Renal cortex interstitium (tissue), 11 donors: Measurements from ENCODE around the gene NACA. TPM values are rescaled to one million over a fixed set of nuclear protein-coding genes. Genes with fewer than 3 reads are reported as not detected.
"Not testable (repeated sequence)": the region's sequence is repeated elsewhere in the genome, so short reads cannot be mapped to it uniquely, and the experiment has no call there.

Experiments used
- DNase-seq, 11 donors: peaks; one replicate each; pipeline ENCODE4 v3.0.0-alpha.2; 2013; ENCODE audit warnings: low read depth in 9 of 11, low spot score in 4 of 11; ENCODE audit errors: extremely low read depth in 1 of 11
- polyA plus RNA-seq, 3 donors: library from polyadenylated mRNA; unstranded; fragments of 120-200 nt; gene quantifications; one replicate each; pipeline ENCODE4 v1.2.1, GENCODE V29; 2013; ENCODE audit not compliant: insufficient read length in 3 of 3

Gene NACA
- polyA plus RNA-seq, 3 donors, result 1,963 to 2,373 (median 2,287) TPM

GRCh38 chr12:56716933-56717880, 7.9 kb downstream of the NACA start:
- no peak for DNase-seq

GRCh38 chr12:56716458-56716857, 8.6 kb downstream of the NACA start:
- DNase-seq, result no peak

GRCh38 chr12:56715798-56716197, 9.3 kb downstream of the NACA start:
- no peak for DNase-seq

- DNase-seq, result no peak
Measured at GRCh38 chr12:56714431-56714929, 10.6 kb downstream of the NACA start.

GRCh38 chr12:56713345-56713744, 11.8 kb downstream of the NACA start:
- no peak for DNase-seq

- DNase-seq, result no peak
Measured at GRCh38 chr12:56709759-56710376, 15.2 kb downstream of the NACA start.

GRCh38 chr12:56704522-56704921, 20.6 kb downstream of the NACA start:
- not testable (repeated sequence) for DNase-seq

- no peak for DNase-seq
Measured at GRCh38 chr12:56699020-56699661, 26.0 kb downstream of the NACA start.

GRCh38 chr12:56695327-56696101, 29.6 kb downstream of the NACA start:
- no peak for DNase-seq

- DNase-seq, result no peak
Measured at GRCh38 chr12:56694161-56694560, 30.9 kb downstream of the NACA start.

GRCh38 chr12:56688846-56689109, 36.3 kb downstream of the NACA start:
- no peak for DNase-seq

- peak; percentile 92 to 99 (median 97) for DNase-seq
Measured at GRCh38 chr12:56688129-56688845, 36.8 kb downstream of the NACA start, which contains the start of gene PTGES3. TSS of gene PTGES3 (minus strand) at chr12:56688284. CDS start at chr12:56687999, 285 bp downstream.

GRCh38 chr12:56687223-56688128, 37.6 kb downstream of the NACA start:
- peak in 8 of 11 donors; percentile 8 to 39 (median 30) for DNase-seq

GRCh38 chr12:56684745-56685359, 40.2 kb downstream of the NACA start:
- DNase-seq, result peak in 6 of 11 donors; percentile 12 to 35 (median 18)

- no peak for DNase-seq
Measured at GRCh38 chr12:56682323-56682722, 42.8 kb downstream of the NACA start.

GRCh38 chr12:56679883-56680575, 45.1 kb downstream of the NACA start:
- no peak for DNase-seq
